Ramos (cell line): ENCODE data around the gene POFUT1.
"Not testable (repeated sequence)": the region's sequence is repeated elsewhere in the genome, so short reads cannot be mapped to it uniquely, and the experiment has no call there.

Experiments used
- in situ Hi-C: fragments of 300-500 bp; cut with MboI; formaldehyde crosslinking; loops from one replicate; pipeline ENCODE4 v1.14.3; 2022; ENCODE audit warnings: low sequenced_read_pairs; ENCODE audit not compliant: unreplicated experiment

Gene POFUT1

GRCh38 chr20:32263398-32263954, 55.8 kb downstream of the POFUT1 start:
- in situ Hi-C loops: no loop called here

GRCh38 chr20:32271620-32272019, 63.9 kb downstream of the POFUT1 start:
- in situ Hi-C loops: no loop called here

- in situ Hi-C loops: no loop called here
Measured at GRCh38 chr20:32274359-32274758, 66.7 kb downstream of the POFUT1 start.

GRCh38 chr20:32275163-32275562, 67.5 kb downstream of the POFUT1 start:
- in situ Hi-C loops: not testable (repeated sequence)

GRCh38 chr20:32277361-32278198, 69.9 kb downstream of the POFUT1 start, which contains the start of gene KIF3B:
Gene KIF3B, plus strand, starts transcription at chr20:32277651. Its CDS starts 32,127 bp downstream, at chr20:32309778.
- in situ Hi-C loops: no loop called here

GRCh38 chr20:32278199-32278643, 70.5 kb downstream of the POFUT1 start:
- in situ Hi-C loops: no loop called here

GRCh38 chr20:32281711-32282110, 74.0 kb downstream of the POFUT1 start:
- in situ Hi-C loops: no loop called here

GRCh38 chr20:32282461-32282860, 74.8 kb downstream of the POFUT1 start:
- in situ Hi-C loops: no loop called here

- in situ Hi-C loops: no loop called here
Measured at GRCh38 chr20:32285082-32285620, 77.5 kb downstream of the POFUT1 start.

GRCh38 chr20:32285621-32286371, 78.1 kb downstream of the POFUT1 start:
- in situ Hi-C loops: no loop called here

- in situ Hi-C loops: no loop called here
Measured at GRCh38 chr20:32287231-32287638, 79.6 kb downstream of the POFUT1 start.
